Hepatocyte (in vitro differentiated cells): ENCODE measurements around the gene POU3F3. TPM values are rescaled to one million over a fixed set of nuclear protein-coding genes. Genes with fewer than 3 reads are reported as not detected.

Experiments used
- DNase-seq: peaks from one replicate; pipeline ENCODE4 v3.0.0-alpha.2; 2016; ENCODE audit warnings: low spot score
- H2AFZ ChIP-seq: fragments of 200-600 bp; sonication (generic); 2 replicates; pipeline ENCODE4 v1.6.0; 2016; ENCODE audit warnings: antibody characterized with exemption, mild to moderate bottlenecking
- H3K27ac ChIP-seq: fragments of 200-600 bp; sonication (generic); 2 replicates; pipeline ENCODE4 v1.5.1; 2016; ENCODE audit warnings: mild to moderate bottlenecking
- H3K27me3 ChIP-seq: fragments of 200-600 bp; sonication (generic); 2 replicates; pipeline ENCODE4 v1.6.1; 2016
- H3K36me3 ChIP-seq: fragments of 200-600 bp; sonication (generic); replicated peaks from 2 replicates; pipeline ENCODE4 v1.5.1; 2016; ENCODE audit warnings: low read depth; ENCODE audit not compliant: insufficient read depth
- H3K4me1 ChIP-seq: fragments of 200-600 bp; sonication (generic); 2 replicates; pipeline ENCODE4 v1.5.1; 2016; ENCODE audit warnings: mild to moderate bottlenecking, moderate library complexity; ENCODE audit not compliant: insufficient read depth
- H3K4me2 ChIP-seq: fragments of 200-600 bp; sonication (generic); 2 replicates; pipeline ENCODE4 v1.6.0; 2016
- H3K4me3 ChIP-seq: fragments of 200-600 bp; sonication (generic); 2 replicates; pipeline ENCODE4 v1.5.1; 2016; ENCODE audit warnings: mild to moderate bottlenecking
- H3K79me2 ChIP-seq: fragments of 200-600 bp; sonication (generic); 2 replicates; pipeline ENCODE4 v1.6.0; 2017; ENCODE audit warnings: mild to moderate bottlenecking
- H3K9me2 ChIP-seq: fragments of 200-600 bp; sonication (generic); replicated peaks from 2 replicates; pipeline ENCODE4 v1.6.0; 2017; ENCODE audit warnings: mild to moderate bottlenecking; ENCODE audit not compliant: insufficient read depth
- H3K9me3 ChIP-seq: fragments of 200-600 bp; sonication (generic); 2 replicates; pipeline ENCODE4 v1.5.1; 2016; ENCODE audit warnings: low read depth, mild to moderate bottlenecking
- H4K20me1 ChIP-seq: fragments of 200-600 bp; sonication (generic); 2 replicates; pipeline ENCODE4 v1.6.0; 2016; ENCODE audit warnings: mild to moderate bottlenecking; ENCODE audit not compliant: insufficient read depth, poor library complexity, severe bottlenecking
- CTCF ChIP-seq: fragments of 200-600 bp; sonication (generic); IDR thresholded peaks from 2 replicates; pipeline ENCODE4 v1.5.1; 2016; ENCODE audit warnings: antibody characterized with exemption, mild to moderate bottlenecking; ENCODE audit not compliant: poor library complexity
- EZH2 ChIP-seq: fragments of 200-600 bp; sonication (generic); IDR thresholded peaks from 2 replicates; pipeline ENCODE4 v1.6.1; 2016; ENCODE audit warnings: antibody characterized with exemption, mild to moderate bottlenecking, borderline replicate concordance
- EZH2phosphoT487 ChIP-seq: fragments of 200-600 bp; sonication (generic); IDR thresholded peaks from one replicate; pipeline ENCODE4 v1.6.1; 2018; ENCODE audit warnings: antibody characterized with exemption, mild to moderate bottlenecking, low read depth, moderate library complexity; ENCODE audit not compliant: unreplicated experiment, severe bottlenecking
- WGBS: methylation state at CpG from one replicate; pipeline ENCODE4 v1.1.6; 2016; ENCODE audit warnings: low lambda C conversion rate; ENCODE audit errors: missing lambda C conversion rate; 5-methylcytosine and 5-hydroxymethylcytosine counted together
- polyA plus RNA-seq: library from polyadenylated mRNA; unstranded; fragments of >200 nt; fragmentation: Nextera tagmentation; extraction: Ambion mirVana; gene quantifications from 2 replicates; pipeline ENCODE4 v1.2.1, GENCODE V29; 2016
- total RNA-seq: library from RNA; depleted of rRNA; stranded (reverse); fragments of >200 nt; gene quantifications from 2 replicates; pipeline ENCODE4 v1.2.3, GENCODE V29; 2014

POU3F3 gene
- total and polyA plus RNA-seq, 2 experiments from 2014 or later, result not detected

DNA sequence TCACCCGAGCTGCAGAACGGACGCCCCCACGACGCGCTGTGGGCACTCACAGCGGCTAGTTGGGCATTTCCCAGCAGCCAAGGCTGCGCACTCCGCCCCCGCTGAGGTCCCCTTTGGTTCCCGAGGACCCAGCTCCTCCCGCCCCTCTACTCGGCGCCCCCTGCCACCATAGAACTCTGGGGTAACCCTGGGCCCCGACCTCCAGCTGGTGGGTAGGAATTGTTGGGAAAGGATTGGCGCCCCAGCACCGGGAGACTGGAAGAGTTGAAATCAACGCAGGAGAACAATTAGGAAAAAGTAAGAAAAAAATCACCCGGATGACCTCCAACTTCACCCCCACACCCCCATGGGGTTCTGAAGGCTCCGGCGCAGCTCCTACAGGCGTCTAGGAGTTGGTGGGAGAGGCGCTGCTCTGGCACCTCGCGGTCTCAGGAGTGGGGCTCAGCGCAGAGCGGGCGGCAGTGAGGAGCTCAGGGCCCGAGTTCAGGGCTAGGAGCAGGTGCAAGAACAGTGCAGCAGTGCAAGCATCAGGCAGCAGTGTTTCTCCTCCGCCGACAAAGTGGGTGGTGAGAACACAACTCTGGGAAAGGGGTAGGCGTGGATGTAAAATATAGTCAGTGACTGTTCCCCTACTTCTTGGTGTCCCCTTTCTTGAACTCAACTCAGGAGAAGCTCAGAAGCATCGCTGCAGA lies 14.0 kb downstream of the POU3F3 start:
- no peak overlapping the region for H2AFZ ChIP-seq
- no peak overlapping the region for H3K4me3 ChIP-seq
- H3K27me3 ChIP-seq, result peaks cover 100% of the 10 kb centered on the region
- WGBS, result 6% methylated on average over 31 of the region's 33 CpGs
- no peaks in the 10 kb centered on the region for H3K79me2 ChIP-seq
- no peaks in the 10 kb centered on the region for H4K20me1 ChIP-seq
- no peaks in the 10 kb centered on the region for H3K9me3 ChIP-seq
- DNase-seq, result no peak
- no peak overlapping the region for H3K27ac ChIP-seq
- TF ChIP-seq CTCF (no peak), EZH2 (peak; percentile 13), EZH2phosphoT487 (no peak)
- H3K36me3 ChIP-seq, result no peaks in the 10 kb centered on the region
- no peak overlapping the region for H3K4me2 ChIP-seq
- no peaks in the 10 kb centered on the region for H3K9me2 ChIP-seq
- H3K4me1 ChIP-seq, result peaks cover 21% of the 10 kb centered on the region

GRCh38 chr2:104868505-104868866 lies 14.6 kb downstream of the POU3F3 start:
- Histone ChIP-seq H3K4me1 (peaks cover 22% of the 10 kb centered on the region), H3K9me3 (no peaks in the 10 kb centered on the region), H3K27me3 (peaks cover 96% of the 10 kb centered on the region), H3K36me3 (no peaks in the 10 kb centered on the region), H4K20me1 (no peaks in the 10 kb centered on the region), H3K79me2 (no peaks in the 10 kb centered on the region), H3K4me2 (no peak overlapping the region), H3K27ac (no peak overlapping the region), H3K9me2 (no peaks in the 10 kb centered on the region), H3K4me3 (no peak overlapping the region), H2AFZ (no peak overlapping the region)
- WGBS, result 32% methylated on average over 4 of the region's 4 CpGs
- TF ChIP-seq EZH2phosphoT487 (no peak), CTCF (no peak), EZH2 (no peak)
- DNase-seq, result no peak

GRCh38 chr2:104870100-104870975 lies 16.4 kb downstream of the POU3F3 start:
- H3K36me3 ChIP-seq, result no peaks in the 10 kb centered on the region
- no peak overlapping the region for H3K4me3 ChIP-seq
- no peaks in the 10 kb centered on the region for H3K79me2 ChIP-seq
- no peak overlapping the region for H2AFZ ChIP-seq
- no peak overlapping the region for H3K27ac ChIP-seq
- no peak for DNase-seq
- H3K9me2 ChIP-seq, result no peaks in the 10 kb centered on the region
- TF ChIP-seq EZH2phosphoT487, result no peak
- TF ChIP-seq EZH2, result no peak
- TF ChIP-seq CTCF, result no peak
- no peak overlapping the region for H3K4me2 ChIP-seq
- WGBS, result 21% methylated on average over 4 of the region's 4 CpGs
- H3K4me1 ChIP-seq, result peaks cover 19% of the 10 kb centered on the region
- peaks cover 96% of the 10 kb centered on the region for H3K27me3 ChIP-seq
- H3K9me3 ChIP-seq, result no peaks in the 10 kb centered on the region
- no peaks in the 10 kb centered on the region for H4K20me1 ChIP-seq
